Measurements from ENCODE around the gene IL36RN. TPM values are rescaled to one million over a fixed set of nuclear protein-coding genes. Genes with fewer than 3 reads are reported as not detected.

IL36RN gene
- total and polyA plus RNA-seq, 4 donors, result not detected

- Histone ChIP-seq H3K36me3 (ENCODE audit: control insufficient read depth in 4 of 4, insufficient read depth in 3 of 4, low read depth in 1 of 4, low read length in 3 of 4) (no peaks in the 10 kb centered on the region), H3K27me3 (ENCODE audit: control insufficient read depth in 4 of 4, insufficient read depth in 4 of 4, low read length in 3 of 4) (no peaks in the 10 kb centered on the region), H3K4me1 (ENCODE audit: control insufficient read depth in 4 of 4, insufficient read depth in 4 of 4, low read length in 3 of 4) (no peaks in the 10 kb centered on the region), H3K9me3 (ENCODE audit: control insufficient read depth in 4 of 4, low read length in 3 of 4) (no peaks in the 10 kb centered on the region), H3K4me3 (ENCODE audit: low read depth in 1 of 3, low read length in 3 of 3) (no peak overlapping the region), H3K27ac (ENCODE audit: low read depth in 1 of 2, low read length in 2 of 2) (no peak overlapping the region), H3K9ac (ENCODE audit: low read depth in 1 of 2, low read length in 2 of 2) (no peak overlapping the region)
- no peak for DNase-seq (ENCODE audit: low spot score)
- 67% methylated on average over 4 of the region's 4 CpGs for WGBS
- TF ChIP-seq REST (IDR thresholded peaks at IDR 0.05) (no peak), RAD21 (IDR thresholded peaks at IDR 0.05) (no peak), FOXA1 (IDR thresholded peaks at IDR 0.05) (no peak), FOXA2 (IDR thresholded peaks at IDR 0.05) (no peak), MAX (IDR thresholded peaks at IDR 0.05) (no peak), JUND (IDR thresholded peaks at IDR 0.05) (no peak)
These were observed 13.6 kb downstream of the IL36RN start for GRCh38 chr2:113072584-113072983.

GRCh38 chr2:113073325-113073834 is 14.4 kb downstream of the IL36RN start:
- no peak for DNase-seq (ENCODE audit: low spot score)
- no peak overlapping the region for H3K4me3 ChIP-seq (ENCODE audit: low read depth in 1 of 3, low read length in 3 of 3)
- 80% methylated on average over 3 of the region's 3 CpGs for WGBS

GRCh38 chr2:113075030-113075429 is 16.0 kb downstream of the IL36RN start:
- TF ChIP-seq ATF3 (IDR thresholded peaks at IDR 0.05), result no peak
- TF ChIP-seq ZBTB33 (IDR thresholded peaks at IDR 0.05), result no peak
- no peak for TF ChIP-seq YY1 (IDR thresholded peaks at IDR 0.05)
- no peak for TF ChIP-seq CTCF (IDR thresholded peaks at IDR 0.05; ENCODE audit: low read depth, low read length, missing input control)
- TF ChIP-seq REST (IDR thresholded peaks at IDR 0.05), result no peak
- TF ChIP-seq TAF1 (conservative IDR thresholded peaks at IDR 0.05), result no peak
- no peak for TF ChIP-seq JUND (IDR thresholded peaks at IDR 0.05)
- no peak for TF ChIP-seq HNF4G (IDR thresholded peaks at IDR 0.05)
- no peak for TF ChIP-seq RXRA (IDR thresholded peaks at IDR 0.05)
- no peak for TF ChIP-seq FOXA2 (IDR thresholded peaks at IDR 0.05)
- TF ChIP-seq GABPA (IDR thresholded peaks at IDR 0.05 in 1 of 2, conservative IDR thresholded peaks at IDR 0.05 in 1 of 2), result no peak
- TF ChIP-seq FOXA1 (IDR thresholded peaks at IDR 0.05), result no peak
- no peak for TF ChIP-seq MAX (IDR thresholded peaks at IDR 0.05)
- H3K9ac ChIP-seq (ENCODE audit: low read depth in 1 of 2, low read length in 2 of 2), result no peak overlapping the region
- no peak overlapping the region for H3K27ac ChIP-seq (ENCODE audit: low read depth in 1 of 2, low read length in 2 of 2)
- H3K27me3 ChIP-seq (ENCODE audit: control insufficient read depth in 4 of 4, insufficient read depth in 4 of 4, low read length in 3 of 4), result no peaks in the 10 kb centered on the region
- no peak for DNase-seq (ENCODE audit: low spot score)
- WGBS, result 80% methylated on average over 5 of the region's 5 CpGs
- H3K4me1 ChIP-seq (ENCODE audit: control insufficient read depth in 4 of 4, insufficient read depth in 4 of 4, low read length in 3 of 4), result peaks cover 2 to 20% (median 8%) of the 10 kb centered on the region in 4 donors
- H3K9me3 ChIP-seq (ENCODE audit: control insufficient read depth in 4 of 4, low read length in 3 of 4), result no peaks in the 10 kb centered on the region
- H3K36me3 ChIP-seq (ENCODE audit: control insufficient read depth in 4 of 4, insufficient read depth in 3 of 4, low read depth in 1 of 4, low read length in 3 of 4), result no peaks in the 10 kb centered on the region
- H3K4me3 ChIP-seq (ENCODE audit: low read depth in 1 of 3, low read length in 3 of 3), result no peak overlapping the region

More at GRCh38 chr2:113073325-113073834, 14.4 kb downstream of the IL36RN start:
- no peak overlapping the region for H3K9ac ChIP-seq (ENCODE audit: low read depth in 1 of 2, low read length in 2 of 2)
- no peak for TF ChIP-seq FOXA1 (IDR thresholded peaks at IDR 0.05)
- no peak for TF ChIP-seq EGR1 (IDR thresholded peaks at IDR 0.05; ENCODE audit: low read depth in 2 of 2)
- TF ChIP-seq YY1 (IDR thresholded peaks at IDR 0.05), result no peak
- no peaks in the 10 kb centered on the region for H3K36me3 ChIP-seq (ENCODE audit: control insufficient read depth in 4 of 4, insufficient read depth in 3 of 4, low read depth in 1 of 4, low read length in 3 of 4)
- H3K27me3 ChIP-seq (ENCODE audit: control insufficient read depth in 4 of 4, insufficient read depth in 4 of 4, low read length in 3 of 4), result no peaks in the 10 kb centered on the region
- no peak overlapping the region for H3K27ac ChIP-seq (ENCODE audit: low read depth in 1 of 2, low read length in 2 of 2)
- H3K4me1 ChIP-seq (ENCODE audit: control insufficient read depth in 4 of 4, insufficient read depth in 4 of 4, low read length in 3 of 4), result peaks cover 0 to 4% (median 1%) of the 10 kb centered on the region in 4 donors
- no peaks in the 10 kb centered on the region for H3K9me3 ChIP-seq (ENCODE audit: control insufficient read depth in 4 of 4, low read length in 3 of 4)

Measured in liver (tissue), 9 donors.